Breast epithelium (tissue), 4 donors: ENCODE measurements around the gene HSPBP1. TPM values are rescaled to one million over a fixed set of nuclear protein-coding genes. Genes with fewer than 3 reads are reported as not detected.

Experiments
- DNase-seq, 2 donors: peaks; one replicate each; pipeline ENCODE4 v3.0.0-alpha.2; 2019; ENCODE audit warnings: low spot score in 2 of 2
- H3K27ac ChIP-seq, 2 donors: fragments of 200-600 bp; sonication (generic) in 1 of 2; one replicate each; pipeline ENCODE4 v1.5.1; 2016 to 2019; ENCODE audit warnings: mild to moderate bottlenecking in 1 of 2
- H3K27me3 ChIP-seq, 2 donors: fragments of 200-600 bp; sonication (generic) in 1 of 2; one replicate each; pipeline versions ENCODE4 v1.5.1 to v1.6.0; 2017 to 2019; ENCODE audit warnings: control low read depth in 1 of 2, mild to moderate bottlenecking in 1 of 2
- H3K36me3 ChIP-seq: fragments of 200-600 bp; one replicate; pipeline ENCODE4 v1.5.1; 2019
- H3K4me1 ChIP-seq, 2 donors: fragments of 200-600 bp; sonication (generic); one replicate each; pipeline ENCODE4 v1.5.1; 2016 to 2019; ENCODE audit warnings: control low read depth in 1 of 2
- H3K4me3 ChIP-seq, 3 donors: fragments of 200-600 bp; sonication (generic); 1 replicate in 2 of 3; 2 replicates in 1 of 3; pipeline ENCODE4 v1.5.1; 2016 to 2019; ENCODE audit warnings: mild to moderate bottlenecking in 3 of 3, moderate library complexity in 2 of 3
- H3K9me3 ChIP-seq, 2 donors: fragments of 200-600 bp; sonication (generic) in 1 of 2; one replicate each; pipeline ENCODE4 v1.5.1; 2016 to 2019; ENCODE audit warnings: control low read depth in 1 of 2
- POLR2A ChIP-seq: fragments of 450-650 bp; IDR thresholded peaks from one replicate; pipeline ENCODE4 v1.6.1; 2016; ENCODE audit warnings: antibody characterized with exemption, mild to moderate bottlenecking, moderate library complexity
- POLR2AphosphoS5 ChIP-seq, 3 donors: sonication (generic); formaldehyde crosslinking; IDR thresholded peaks; one replicate each; pipeline ENCODE4 v1.6.1; 2017; ENCODE audit warnings: antibody characterized with exemption in 3 of 3
- intact Hi-C: fragments of 100-400 bp; cut with DNase I; formaldehyde crosslinking; loops from one replicate; pipeline ENCODE4 v1.15.1; 2023; ENCODE audit warnings: low total_unique reads
- total RNA-seq, 3 donors: library from RNA; depleted of rRNA; stranded (reverse); fragments of >200 nt; gene quantifications; one replicate each; pipeline ENCODE4 v1.1.0, GENCODE V29; 2016
- TF ChIP-seq, protein P1 (sequence below), 3 donors: fragments of 450-650 bp; IDR thresholded peaks; one replicate each; pipeline ENCODE4 v1.5.1; 2016 to 2017; ENCODE audit warnings: antibody characterized with exemption in 3 of 3, mild to moderate bottlenecking in 3 of 3, moderate library complexity in 3 of 3

The HSPBP1 gene
- total RNA-seq, 3 donors from 2014 or later = 13.3 to 36.1 (median 32.6) TPM

DNA sequence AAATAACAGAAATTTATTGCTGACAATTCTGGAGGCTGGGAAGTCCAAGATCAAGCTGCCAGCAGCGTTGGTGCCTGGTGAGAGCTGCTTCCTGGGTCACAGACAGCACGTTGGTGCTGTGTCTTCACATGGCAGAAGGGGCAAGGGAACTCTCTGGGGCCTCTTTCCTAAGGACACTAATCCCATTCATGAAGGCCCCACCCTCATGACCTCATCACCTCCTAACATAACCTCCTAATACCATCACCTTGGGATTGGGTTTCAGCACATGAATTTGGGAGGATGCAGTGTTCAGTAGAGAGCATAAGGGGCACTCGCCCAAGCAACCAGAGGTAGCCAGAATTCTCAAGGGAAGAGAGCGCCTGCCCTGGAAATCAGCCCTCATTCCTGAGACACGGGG is 29.5 kb upstream of the HSPBP1 start:
- Histone ChIP-seq H3K27ac (no peak overlapping the region), H3K27me3 (no peaks in the 10 kb centered on the region), H3K9me3 (no peaks in the 10 kb centered on the region), H3K4me1 (no peaks in the 10 kb centered on the region), H3K4me3 (no peak overlapping the region), H3K36me3 (no peaks in the 10 kb centered on the region)
- intact Hi-C loops = no loop called here
- DNase-seq = no peak
- TF ChIP-seq POLR2A (no peak), POLR2AphosphoS5 (IDR thresholded peaks at IDR 0.05) (no peak)
- TF ChIP-seq, protein P1, sequence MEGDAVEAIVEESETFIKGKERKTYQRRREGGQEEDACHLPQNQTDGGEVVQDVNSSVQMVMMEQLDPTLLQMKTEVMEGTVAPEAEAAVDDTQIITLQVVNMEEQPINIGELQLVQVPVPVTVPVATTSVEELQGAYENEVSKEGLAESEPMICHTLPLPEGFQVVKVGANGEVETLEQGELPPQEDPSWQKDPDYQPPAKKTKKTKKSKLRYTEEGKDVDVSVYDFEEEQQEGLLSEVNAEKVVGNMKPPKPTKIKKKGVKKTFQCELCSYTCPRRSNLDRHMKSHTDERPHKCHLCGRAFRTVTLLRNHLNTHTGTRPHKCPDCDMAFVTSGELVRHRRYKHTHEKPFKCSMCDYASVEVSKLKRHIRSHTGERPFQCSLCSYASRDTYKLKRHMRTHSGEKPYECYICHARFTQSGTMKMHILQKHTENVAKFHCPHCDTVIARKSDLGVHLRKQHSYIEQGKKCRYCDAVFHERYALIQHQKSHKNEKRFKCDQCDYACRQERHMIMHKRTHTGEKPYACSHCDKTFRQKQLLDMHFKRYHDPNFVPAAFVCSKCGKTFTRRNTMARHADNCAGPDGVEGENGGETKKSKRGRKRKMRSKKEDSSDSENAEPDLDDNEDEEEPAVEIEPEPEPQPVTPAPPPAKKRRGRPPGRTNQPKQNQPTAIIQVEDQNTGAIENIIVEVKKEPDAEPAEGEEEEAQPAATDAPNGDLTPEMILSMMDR (IDR thresholded peaks at IDR 0.05) = no peak

DNA sequence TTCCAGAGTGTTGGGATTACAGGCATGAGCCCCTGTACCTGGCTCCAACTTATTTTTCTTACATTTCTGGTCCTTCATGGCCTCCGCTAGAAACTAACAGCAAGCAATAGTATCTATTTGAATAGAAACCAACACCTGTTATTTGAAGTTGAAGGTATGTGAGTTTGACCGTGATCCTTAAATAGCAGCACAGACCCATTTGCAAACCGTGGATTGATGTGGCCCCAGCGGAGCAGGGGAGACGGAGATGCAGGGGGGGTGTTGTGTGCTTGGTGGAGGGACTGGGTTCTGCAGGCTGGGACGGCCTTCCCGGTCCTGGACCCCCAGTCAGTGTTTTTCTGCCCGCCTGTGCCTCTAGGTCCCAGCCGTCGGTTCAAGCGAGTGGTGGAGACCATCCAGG is 28.4 kb upstream of the HSPBP1 start:
- no peaks in the 10 kb centered on the region for H3K9me3 ChIP-seq
- H3K27me3 ChIP-seq = no peaks in the 10 kb centered on the region
- H3K4me3 ChIP-seq = no peak overlapping the region
- DNase-seq = no peak
- no peak overlapping the region for H3K27ac ChIP-seq
- H3K36me3 ChIP-seq = no peaks in the 10 kb centered on the region
- no peaks in the 10 kb centered on the region for H3K4me1 ChIP-seq
- TF ChIP-seq, protein P1 (IDR thresholded peaks at IDR 0.05) = no peak
- no peak for TF ChIP-seq POLR2A
- intact Hi-C loops = no loop called here

DNA sequence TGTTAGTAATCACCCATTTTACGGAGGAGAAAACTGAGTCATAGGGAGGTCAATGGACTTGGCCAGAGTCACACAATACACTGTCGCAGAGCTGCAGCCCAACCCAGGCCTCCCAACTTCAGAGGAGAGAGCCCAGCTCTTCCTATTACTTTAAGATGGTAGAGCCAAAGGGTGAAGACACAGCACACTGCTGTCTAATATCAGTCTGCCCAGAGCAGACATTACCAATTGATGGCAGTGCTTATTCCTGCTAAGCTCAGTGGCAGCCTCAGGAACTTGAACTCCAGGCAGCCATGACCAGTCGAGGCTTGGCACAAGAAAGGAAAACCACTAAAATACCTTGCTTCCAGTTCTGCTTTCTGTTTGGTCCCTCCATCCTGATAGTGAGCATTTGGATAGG is 26.8 kb upstream of the HSPBP1 start:
- TF ChIP-seq, protein P1 (IDR thresholded peaks at IDR 0.05) = no peak
- TF ChIP-seq POLR2A = no peak
- no peak for TF ChIP-seq POLR2AphosphoS5 (IDR thresholded peaks at IDR 0.05)
- intact Hi-C loops = loop anchor here (1.0 kb wide), 1 partner anchor 76 kb away; no protein-coding TSS in a partner anchor
- DNase-seq = no peak
- Histone ChIP-seq H3K9me3 (no peaks in the 10 kb centered on the region), H3K4me1 (no peaks in the 10 kb centered on the region), H3K36me3 (no peaks in the 10 kb centered on the region), H3K27me3 (no peaks in the 10 kb centered on the region), H3K4me3 (no peak overlapping the region), H3K27ac (no peak overlapping the region)

DNA sequence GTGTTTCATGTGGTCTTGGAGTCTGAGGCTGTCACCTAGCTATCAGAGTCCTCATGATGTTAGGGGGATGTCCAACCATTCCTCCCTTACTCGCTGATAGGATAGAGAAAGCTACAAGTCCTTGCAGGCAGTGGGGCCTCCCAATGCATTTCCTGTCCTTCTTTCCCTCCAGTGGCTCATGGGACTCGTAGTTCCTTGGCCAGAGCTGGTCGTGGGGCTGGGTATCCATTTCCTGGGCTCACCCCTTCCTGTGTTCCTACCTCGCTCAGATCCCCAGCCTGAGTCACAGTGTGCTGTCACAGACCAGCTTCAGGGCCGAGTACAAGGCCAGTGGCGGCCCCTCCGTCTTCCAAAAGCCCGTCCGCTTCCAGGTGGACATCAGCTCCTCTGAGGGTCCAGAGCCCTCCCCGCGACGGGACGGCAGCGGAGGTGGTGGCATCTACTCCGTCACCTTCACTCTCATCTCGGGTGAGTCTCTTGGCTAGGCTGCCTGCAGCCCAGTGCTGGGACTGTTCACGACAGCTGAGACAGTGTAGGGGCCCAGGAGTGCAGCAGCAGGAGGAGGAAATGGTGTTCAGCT is 26.2 kb upstream of the HSPBP1 start:
- no peaks in the 10 kb centered on the region for H3K36me3 ChIP-seq
- no peaks in the 10 kb centered on the region for H3K9me3 ChIP-seq

DNA sequence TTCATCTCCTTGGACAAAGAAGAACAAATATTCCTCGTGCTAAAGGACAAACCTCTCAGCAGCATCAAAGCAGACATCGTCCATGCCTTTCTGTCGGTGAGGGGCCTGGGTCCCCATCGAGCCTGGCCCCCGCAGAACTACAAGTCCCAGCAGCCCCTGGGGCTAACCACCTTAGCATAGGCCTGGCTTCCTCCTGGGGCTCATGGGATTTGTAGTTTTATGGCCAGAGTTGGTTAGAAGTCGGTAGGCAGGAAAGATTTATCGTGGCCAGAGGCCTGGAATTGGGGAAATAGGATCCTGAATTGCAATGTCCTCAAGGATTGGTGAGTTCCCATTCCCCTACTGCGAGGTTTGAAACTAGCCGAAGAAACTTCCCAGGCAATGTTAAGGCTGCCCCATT is 25.6 kb upstream of the HSPBP1 start:
- no peaks in the 10 kb centered on the region for H3K4me1 ChIP-seq
- no peak overlapping the region for H3K27ac ChIP-seq
- DNase-seq = no peak
- no peak overlapping the region for H3K4me3 ChIP-seq
- no peaks in the 10 kb centered on the region for H3K36me3 ChIP-seq
- no peaks in the 10 kb centered on the region for H3K27me3 ChIP-seq
- no peaks in the 10 kb centered on the region for H3K9me3 ChIP-seq
- intact Hi-C loops = no loop called here
- TF ChIP-seq, protein P1 (IDR thresholded peaks at IDR 0.05) = no peak
- TF ChIP-seq POLR2AphosphoS5 (IDR thresholded peaks at IDR 0.05) (no peak), POLR2A (no peak)

More for the DNA sequence above, 26.2 kb upstream of the HSPBP1 start:
- DNase-seq = no peak
- Histone ChIP-seq H3K27ac (no peak overlapping the region), H3K4me3 (no peak overlapping the region), H3K4me1 (no peaks in the 10 kb centered on the region), H3K27me3 (no peaks in the 10 kb centered on the region)
- TF ChIP-seq POLR2A (no peak), POLR2AphosphoS5 (IDR thresholded peaks at IDR 0.05) (no peak)
- TF ChIP-seq, protein P1 (IDR thresholded peaks at IDR 0.05) = no peak
- intact Hi-C loops = loop anchor here (1.0 kb wide), 1 partner anchor 76 kb away; no protein-coding TSS in a partner anchor
